HEK293 (cell line): ENCODE results near the gene ANKRD36C.
"Not testable (repeated sequence)": the region's sequence is repeated elsewhere in the genome, so short reads cannot be mapped to it uniquely, and the experiment has no call there.

Experiments
- CTCF ChIA-PET: fragments of 350-600 bp; formaldehyde crosslinking; extraction: SDS; loops from one replicate; lab custom pipeline; 2021; ENCODE audit warnings: antibody characterized with exemption; lab: Yijun Ruan, JAX
- POLR2A ChIA-PET: fragments of 300-600 bp; formaldehyde crosslinking; extraction: SDS; loops from one replicate; lab custom pipeline; 2020; ENCODE audit warnings: antibody characterized with exemption, inconsistent platforms; lab: Yijun Ruan, JAX
- H3K27ac ChIP-seq: fragments of 200-500 bp; sonication (Bioruptor generic); 2 replicates; pipeline ENCODE4 v1.5.1; 2014; ENCODE audit warnings: low read depth, low read length, control low read depth, inconsistent platforms; ENCODE audit errors: extremely low read depth
- H3K36me3 ChIP-seq, 2 experiments: fragments of 200-500 bp in 1 of 2; sonication (Bioruptor generic) in 1 of 2; 1 replicate in 1 of 2; 2 replicates in 1 of 2; pipeline ENCODE4 v1.5.1; 2014 to 2017; ENCODE audit warnings: inconsistent platforms in 2 of 2, low read length in 2 of 2; ENCODE audit not compliant: control insufficient read depth in 2 of 2, insufficient read depth in 1 of 2
- H3K4me1 ChIP-seq: fragments of 200-500 bp; sonication (Bioruptor generic); 2 replicates; pipeline ENCODE4 v1.5.1; 2014; ENCODE audit warnings: mild to moderate bottlenecking, low read length, inconsistent platforms; ENCODE audit not compliant: control insufficient read depth, insufficient read depth
- H3K4me3 ChIP-seq: 2 replicates; pipeline ENCODE4 v1.5.1; 2011; ENCODE audit warnings: low read depth, mild to moderate bottlenecking, control low read depth, low read length, moderate library complexity
- H3K9me3 ChIP-seq: fragments of 200-500 bp; sonication (Bioruptor generic); 2 replicates; pipeline ENCODE4 v1.5.1; 2014; ENCODE audit warnings: low read depth, low read length, inconsistent platforms; ENCODE audit not compliant: control insufficient read depth, insufficient read depth
- EGR2 ChIP-seq: fragments of 450-650 bp; formaldehyde crosslinking; IDR thresholded peaks from 2 replicates; pipeline ENCODE4 v1.5.1; 2016; ENCODE audit warnings: low read depth, missing biosample characterization, missing genetic modification characterization
- KLF9 ChIP-seq: fragments of 450-650 bp; formaldehyde crosslinking; IDR thresholded peaks from 2 replicates; pipeline ENCODE4 v1.5.1; 2016; ENCODE audit warnings: missing biosample characterization, missing genetic modification characterization, low read depth
- SALL2 ChIP-seq: fragments of 450-650 bp; formaldehyde crosslinking; IDR thresholded peaks from 2 replicates; pipeline ENCODE4 v1.5.0; 2017; ENCODE audit warnings: missing biosample characterization, mild to moderate bottlenecking, missing genetic modification characterization, borderline replicate concordance
- TCF7L2 ChIP-seq: IDR thresholded peaks from 2 replicates; pipeline ENCODE4 v1.6.1; 2011; ENCODE audit warnings: low read depth, mild to moderate bottlenecking, inconsistent platforms, low read length, moderate library complexity, borderline replicate concordance
- ZBTB1 ChIP-seq: fragments of 450-650 bp; formaldehyde crosslinking; IDR thresholded peaks from 2 replicates; pipeline ENCODE4 v1.5.1; 2016; ENCODE audit warnings: missing biosample characterization, missing genetic modification characterization
- ZBTB17 ChIP-seq: fragments of 450-650 bp; formaldehyde crosslinking; IDR thresholded peaks from 2 replicates; pipeline ENCODE4 v1.5.1; 2016; ENCODE audit warnings: missing biosample characterization, missing genetic modification characterization
- ZFHX2 ChIP-seq: fragments of 450-650 bp; formaldehyde crosslinking; conservative IDR thresholded peaks from 2 replicates; pipeline ENCODE4 v1.5.1; 2016; ENCODE audit warnings: missing biosample characterization, missing genetic modification characterization
- ZNF175 ChIP-seq: fragments of 450-650 bp; formaldehyde crosslinking; IDR thresholded peaks from 2 replicates; pipeline ENCODE4 v1.5.1; 2016; ENCODE audit warnings: missing biosample characterization, missing genetic modification characterization
- ZNF19 ChIP-seq: fragments of 450-650 bp; formaldehyde crosslinking; IDR thresholded peaks from 2 replicates; pipeline ENCODE4; 2016; ENCODE audit warnings: missing biosample characterization, missing genetic modification characterization, low read depth
- ZNF292 ChIP-seq: fragments of 450-650 bp; formaldehyde crosslinking; IDR thresholded peaks from 2 replicates; pipeline ENCODE4 v1.5.1; 2016; ENCODE audit warnings: low read depth, missing biosample characterization, missing genetic modification characterization, borderline replicate concordance
- ZNF350 ChIP-seq: fragments of 450-650 bp; formaldehyde crosslinking; IDR thresholded peaks from 2 replicates; pipeline ENCODE4 v1.5.0; 2017; ENCODE audit warnings: missing biosample characterization, mild to moderate bottlenecking, missing genetic modification characterization
- ZNF354C ChIP-seq: fragments of 450-650 bp; formaldehyde crosslinking; IDR thresholded peaks from 2 replicates; pipeline ENCODE4 v1.5.1; 2016; ENCODE audit warnings: missing biosample characterization, missing genetic modification characterization, low read depth, borderline replicate concordance
- ZNF394 ChIP-seq: fragments of 450-650 bp; formaldehyde crosslinking; IDR thresholded peaks from 2 replicates; pipeline ENCODE4 v1.5.1; 2016; ENCODE audit warnings: missing biosample characterization, missing genetic modification characterization, mild to moderate bottlenecking, moderate library complexity, borderline replicate concordance
- ZNF416 ChIP-seq: fragments of 450-650 bp; formaldehyde crosslinking; IDR thresholded peaks from 2 replicates; pipeline ENCODE4 v1.5.1; 2016; ENCODE audit warnings: missing biosample characterization, missing genetic modification characterization
- ZNF549 ChIP-seq: fragments of 450-650 bp; IDR thresholded peaks from 2 replicates; pipeline ENCODE4 v1.5.1; 2018; ENCODE audit warnings: missing biosample characterization, missing genetic modification characterization, mild to moderate bottlenecking, inconsistent platforms, moderate library complexity
- ZSCAN30 ChIP-seq: fragments of 450-650 bp; IDR thresholded peaks from 2 replicates; pipeline ENCODE4 v1.5.1; 2018; ENCODE audit warnings: missing biosample characterization, mild to moderate bottlenecking, missing genetic modification characterization, moderate library complexity
- TF ChIP-seq, protein P1 (sequence below): fragments of 450-650 bp; formaldehyde crosslinking; optimal IDR thresholded peaks from 2 replicates; pipeline ENCODE3; 2016; ENCODE audit warnings: missing biosample characterization, mild to moderate bottlenecking, missing genetic modification characterization
- TF ChIP-seq, protein P2 (sequence below): fragments of 450-650 bp; formaldehyde crosslinking; IDR thresholded peaks from 2 replicates; pipeline ENCODE4 v1.5.1; 2016; ENCODE audit warnings: missing biosample characterization, missing genetic modification characterization
- TF ChIP-seq, protein P3 (sequence below): fragments of 450-650 bp; formaldehyde crosslinking; IDR thresholded peaks from 2 replicates; pipeline ENCODE4 v1.5.1; 2017; ENCODE audit warnings: missing biosample characterization, missing genetic modification characterization

The ANKRD36C gene

DNA sequence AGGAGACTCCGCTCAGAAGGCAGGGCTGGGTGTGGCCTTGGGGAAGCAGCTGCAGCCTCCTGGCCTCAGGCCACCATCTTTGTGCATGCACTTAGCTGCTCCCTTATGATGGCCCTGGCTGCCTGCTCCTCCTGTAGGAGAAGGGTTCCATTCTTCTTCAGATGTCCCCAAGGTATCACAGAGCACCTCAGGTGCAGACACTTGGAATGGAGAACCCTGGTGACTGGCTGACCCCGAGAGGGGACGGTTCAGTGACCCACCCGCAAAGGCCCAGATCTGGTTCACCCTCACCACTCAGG, 33.5 kb upstream of the ANKRD36C start:
- no peaks in the 10 kb centered on the region for H3K4me1 ChIP-seq
- no peak overlapping the region for H3K4me3 ChIP-seq
- H3K9me3 ChIP-seq, result no peaks in the 10 kb centered on the region
- no peak overlapping the region for H3K27ac ChIP-seq
- TF ChIP-seq, protein P1, sequence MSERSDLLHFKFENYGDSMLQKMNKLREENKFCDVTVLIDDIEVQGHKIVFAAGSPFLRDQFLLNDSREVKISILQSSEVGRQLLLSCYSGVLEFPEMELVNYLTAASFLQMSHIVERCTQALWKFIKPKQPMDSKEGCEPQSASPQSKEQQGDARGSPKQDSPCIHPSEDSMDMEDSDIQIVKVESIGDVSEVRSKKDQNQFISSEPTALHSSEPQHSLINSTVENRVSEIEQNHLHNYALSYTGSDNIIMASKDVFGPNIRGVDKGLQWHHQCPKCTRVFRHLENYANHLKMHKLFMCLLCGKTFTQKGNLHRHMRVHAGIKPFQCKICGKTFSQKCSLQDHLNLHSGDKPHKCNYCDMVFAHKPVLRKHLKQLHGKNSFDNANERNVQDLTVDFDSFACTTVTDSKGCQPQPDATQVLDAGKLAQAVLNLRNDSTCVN (tag by site-specific recombination), result no peak
- TF ChIP-seq ZBTB1 (no peak), ZBTB17 (tag by site-specific recombination) (no peak), ZNF350 (tag by site-specific recombination) (no peak), ZNF354C (tag by site-specific recombination) (no peak), ZSCAN30 (tag by site-specific recombination) (no peak), TCF7L2 (no peak), ZNF549 (tag by site-specific recombination) (no peak), SALL2 (tag by site-specific recombination) (no peak), ZNF175 (tag by site-specific recombination) (no peak), ZNF19 (tag by site-specific recombination) (no peak)
- TF ChIP-seq, protein P2, sequence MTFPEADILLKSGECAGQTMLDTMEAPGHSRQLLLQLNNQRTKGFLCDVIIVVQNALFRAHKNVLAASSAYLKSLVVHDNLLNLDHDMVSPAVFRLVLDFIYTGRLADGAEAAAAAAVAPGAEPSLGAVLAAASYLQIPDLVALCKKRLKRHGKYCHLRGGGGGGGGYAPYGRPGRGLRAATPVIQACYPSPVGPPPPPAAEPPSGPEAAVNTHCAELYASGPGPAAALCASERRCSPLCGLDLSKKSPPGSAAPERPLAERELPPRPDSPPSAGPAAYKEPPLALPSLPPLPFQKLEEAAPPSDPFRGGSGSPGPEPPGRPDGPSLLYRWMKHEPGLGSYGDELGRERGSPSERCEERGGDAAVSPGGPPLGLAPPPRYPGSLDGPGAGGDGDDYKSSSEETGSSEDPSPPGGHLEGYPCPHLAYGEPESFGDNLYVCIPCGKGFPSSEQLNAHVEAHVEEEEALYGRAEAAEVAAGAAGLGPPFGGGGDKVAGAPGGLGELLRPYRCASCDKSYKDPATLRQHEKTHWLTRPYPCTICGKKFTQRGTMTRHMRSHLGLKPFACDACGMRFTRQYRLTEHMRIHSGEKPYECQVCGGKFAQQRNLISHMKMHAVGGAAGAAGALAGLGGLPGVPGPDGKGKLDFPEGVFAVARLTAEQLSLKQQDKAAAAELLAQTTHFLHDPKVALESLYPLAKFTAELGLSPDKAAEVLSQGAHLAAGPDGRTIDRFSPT (tag by site-specific recombination), result no peak
- TF ChIP-seq, protein P3, sequence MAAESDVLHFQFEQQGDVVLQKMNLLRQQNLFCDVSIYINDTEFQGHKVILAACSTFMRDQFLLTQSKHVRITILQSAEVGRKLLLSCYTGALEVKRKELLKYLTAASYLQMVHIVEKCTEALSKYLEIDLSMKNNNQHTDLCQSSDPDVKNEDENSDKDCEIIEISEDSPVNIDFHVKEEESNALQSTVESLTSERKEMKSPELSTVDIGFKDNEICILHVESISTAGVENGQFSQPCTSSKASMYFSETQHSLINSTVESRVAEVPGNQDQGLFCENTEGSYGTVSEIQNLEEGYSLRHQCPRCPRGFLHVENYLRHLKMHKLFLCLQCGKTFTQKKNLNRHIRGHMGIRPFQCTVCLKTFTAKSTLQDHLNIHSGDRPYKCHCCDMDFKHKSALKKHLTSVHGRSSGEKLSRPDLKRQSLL (tag by site-specific recombination), result no peak
- ChIA-PET CTCF (interaction anchor here (3.9 to 4.1 kb wide), 2 partner anchors 93 to 150 kb away, joined by 29 to 38 read pairs; no protein-coding TSS in a partner anchor), POLR2A (interaction anchor here (0.6 kb wide), 1 partner anchor 79 kb away, joined by 5 read pairs; no protein-coding TSS in a partner anchor)
- no peaks in the 10 kb centered on the region for H3K36me3 ChIP-seq

DNA sequence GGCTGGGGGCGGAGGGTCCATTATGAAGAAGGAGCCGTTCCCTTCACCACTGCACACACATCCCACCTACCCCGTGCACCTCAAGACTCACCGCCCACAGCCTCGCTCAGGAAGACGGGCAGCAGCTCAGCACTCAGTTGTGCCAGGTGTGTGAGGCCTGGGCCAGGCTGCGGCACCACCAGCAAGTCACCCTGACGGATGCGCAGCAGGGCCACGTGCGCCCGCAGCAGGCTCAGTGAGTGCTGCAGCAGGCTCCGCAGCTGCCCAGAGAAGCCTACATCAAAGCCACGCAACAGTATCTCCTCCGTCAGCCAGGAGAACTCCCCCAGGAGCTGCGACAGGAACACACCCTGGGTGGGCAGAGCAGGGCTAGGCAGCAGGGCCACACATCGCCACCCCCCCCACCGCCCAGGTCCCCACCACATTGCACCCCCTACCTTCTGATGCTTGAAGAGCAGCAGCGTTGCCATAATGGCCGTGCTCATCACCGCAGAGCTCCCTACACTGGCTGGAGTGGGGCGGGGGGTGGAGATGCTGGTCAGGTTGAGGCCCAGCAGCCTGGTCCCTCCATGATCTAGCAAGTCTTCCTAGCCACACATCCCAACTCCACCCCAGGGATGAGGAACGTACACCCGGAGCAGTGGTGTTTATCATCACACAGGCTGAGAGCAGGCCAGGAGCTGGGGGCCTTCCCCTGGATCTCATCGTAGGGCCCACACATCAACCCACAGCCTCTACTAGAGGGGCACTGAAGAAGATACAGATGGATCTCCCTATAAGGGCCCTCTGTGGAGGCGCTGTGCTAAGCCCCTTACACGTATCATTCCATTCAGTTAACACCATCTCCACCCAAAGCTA, 32.9 kb upstream of the ANKRD36C start:
- no peak for TF ChIP-seq ZNF416 (tag by site-specific recombination)
- TF ChIP-seq ZNF292, result no peak
- peak; percentile 78 for TF ChIP-seq EGR2 (tag by site-specific recombination)
- TF ChIP-seq ZFHX2 (tag by site-specific recombination), result peak; percentile 82
- no peak for TF ChIP-seq ZNF394 (tag by site-specific recombination)
- no peak for TF ChIP-seq KLF9 (tag by site-specific recombination)
- TF ChIP-seq SALL2 (tag by site-specific recombination), result no peak
- Histone ChIP-seq H3K4me3 (no peak overlapping the region), H3K27ac (no peak overlapping the region), H3K9me3 (no peaks in the 10 kb centered on the region), H3K36me3 (no peaks in the 10 kb centered on the region), H3K4me1 (no peaks in the 10 kb centered on the region)
- ChIA-PET POLR2A (interaction anchor here (0.6 kb wide), 1 partner anchor 79 kb away, joined by 5 read pairs; no protein-coding TSS in a partner anchor), CTCF (interaction anchor here (0.6 to 4.1 kb wide), 3 partner anchors 77 to 150 kb away, joined by 5 to 38 read pairs (median 29); no protein-coding TSS in a partner anchor)

DNA sequence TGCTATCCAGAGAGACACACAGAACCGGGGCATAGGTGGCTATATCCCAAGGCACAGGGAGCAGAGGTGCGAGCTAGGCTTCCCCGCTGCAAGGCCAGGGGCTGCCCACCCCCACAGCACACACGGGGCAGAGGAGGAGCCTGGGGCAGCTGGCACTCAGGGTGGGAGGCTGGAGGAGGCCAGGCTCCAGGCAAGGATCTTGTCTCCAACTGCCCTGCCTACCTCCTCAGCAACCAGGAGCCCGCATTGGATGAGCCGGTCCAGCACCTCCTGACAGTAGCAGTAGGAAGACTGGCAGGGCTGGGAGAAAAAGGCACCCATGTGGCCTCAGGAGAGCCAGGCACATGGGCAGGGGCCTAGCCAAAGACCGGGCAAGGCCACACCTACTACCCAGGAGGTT, 32.1 kb upstream of the ANKRD36C start:
- POLR2A ChIA-PET, result not testable (repeated sequence)

More for the DNA sequence above, 32.1 kb upstream of the ANKRD36C start:
- not testable (repeated sequence) for H3K36me3 ChIP-seq, H3K27ac ChIP-seq, H3K4me1 ChIP-seq, H3K9me3 ChIP-seq, H3K4me3 ChIP-seq
- CTCF ChIA-PET, result interaction anchor here (0.6 to 4.1 kb wide), 5 partner anchors 11 to 241 kb away, joined by 3 to 38 read pairs (median 9); no protein-coding TSS in a partner anchor
